SH-SY5Y (cell line): ENCODE data around the gene PMS2.

Experiments
- GATA2 ChIP-seq: IDR thresholded peaks from 2 replicates; pipeline ENCODE4 v1.6.1; 2011; ENCODE audit warnings: mild to moderate bottlenecking, low read depth, low read length
- GATA3 ChIP-seq: IDR thresholded peaks from 2 replicates; pipeline ENCODE4 v1.6.1; 2011; ENCODE audit warnings: low read depth, mild to moderate bottlenecking, low read length, moderate library complexity

GRCh38 chr7:6032641-6033040 lies 23.8 kb upstream of the PMS2 start:
- TF ChIP-seq GATA3: no peak
- TF ChIP-seq GATA2: no peak
